ENCODE data around the gene PER1.
A peak's percentile ranks its signal among the peaks of the same experiment; 100 is the strongest.

The PER1 gene

GRCh38 chr17:8141741-8142140 is 10.5 kb downstream of the PER1 start:
- no peak for DNase-seq (ENCODE audit: low read depth)

- no peak for DNase-seq (ENCODE audit: low read depth)
Measured at GRCh38 chr17:8141045-8141444, 11.2 kb downstream of the PER1 start.

GRCh38 chr17:8140065-8141029 is 11.9 kb downstream of the PER1 start:
- DNase-seq (ENCODE audit: low read depth) = no peak

GRCh38 chr17:8138672-8139371 is 13.4 kb downstream of the PER1 start:
- DNase-seq (ENCODE audit: low read depth) = peak; percentile 95

- DNase-seq (ENCODE audit: low read depth) = no peak
Measured at GRCh38 chr17:8138374-8138671, 13.9 kb downstream of the PER1 start.

DNA sequence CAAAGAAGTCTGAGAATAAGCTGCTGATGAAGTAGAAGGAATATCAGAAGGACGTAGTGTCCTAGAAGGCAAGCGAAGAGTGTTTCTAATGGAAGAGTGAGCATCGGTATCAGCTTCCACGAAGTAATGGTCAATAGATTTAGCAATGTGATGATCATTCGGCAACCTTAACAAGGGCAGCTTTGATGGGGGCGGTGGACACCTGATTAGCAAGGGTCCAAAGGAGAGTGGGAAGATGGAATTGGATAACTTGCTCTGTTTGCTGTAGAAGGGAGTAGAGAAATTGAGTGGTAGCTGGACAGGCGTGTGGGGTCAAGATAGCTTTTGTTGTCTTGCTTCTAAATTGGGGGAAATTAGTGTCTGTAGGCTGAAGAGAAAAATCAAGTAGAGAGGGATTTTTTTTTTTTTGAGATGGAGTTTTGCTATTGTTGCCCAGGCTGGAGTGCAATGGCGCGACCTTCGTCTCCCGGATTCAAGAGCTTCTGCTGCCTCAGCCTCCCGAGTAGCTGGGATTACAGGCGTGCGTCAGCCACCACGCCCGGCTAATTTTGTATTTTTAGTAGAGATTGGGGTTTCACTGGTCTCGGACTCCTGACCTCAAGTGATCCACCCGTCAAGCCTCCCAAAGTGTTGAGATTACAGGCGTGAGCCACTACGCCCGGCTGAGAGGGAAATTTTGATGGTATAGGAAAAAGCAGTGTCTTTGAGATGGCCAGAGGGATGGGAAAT is 14.4 kb downstream of the PER1 start:
- DNase-seq (ENCODE audit: low read depth) = no peak

GRCh38 chr17:8133941-8134340 is 18.3 kb downstream of the PER1 start:
- DNase-seq (ENCODE audit: low read depth) = no peak

- no peak for DNase-seq (ENCODE audit: low read depth)
Measured at GRCh38 chr17:8133399-8133798, 18.8 kb downstream of the PER1 start.

DNA sequence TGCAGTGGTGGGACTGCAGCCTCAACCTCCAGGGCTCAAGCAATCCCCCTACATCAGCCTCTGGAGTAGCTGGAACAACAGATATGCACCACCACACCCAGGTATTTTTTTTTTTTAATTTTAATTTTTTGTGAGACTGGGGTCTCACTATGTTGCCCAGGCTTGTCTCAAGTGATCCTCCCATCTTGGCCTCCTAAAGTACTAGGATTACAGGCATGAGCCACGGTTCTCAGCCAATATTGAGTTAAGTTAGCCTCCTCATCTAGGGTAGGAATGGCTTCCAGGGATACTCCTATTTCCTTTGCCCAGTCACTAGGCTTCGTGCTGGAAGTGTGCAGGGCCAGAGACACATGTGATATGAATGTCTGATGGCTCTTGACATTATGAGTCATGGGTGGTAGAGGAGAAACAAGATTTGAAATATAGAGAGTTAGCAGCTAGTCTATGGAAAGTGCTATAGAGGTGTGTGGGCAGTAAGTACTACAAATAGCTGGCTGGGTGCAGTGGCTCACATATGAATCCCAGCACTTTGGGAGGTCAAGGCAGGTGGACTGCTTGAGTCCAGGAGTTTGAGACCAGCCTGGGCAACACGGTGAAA is 20.3 kb downstream of the PER1 start:
- DNase-seq (ENCODE audit: low read depth) = no peak

DNA sequence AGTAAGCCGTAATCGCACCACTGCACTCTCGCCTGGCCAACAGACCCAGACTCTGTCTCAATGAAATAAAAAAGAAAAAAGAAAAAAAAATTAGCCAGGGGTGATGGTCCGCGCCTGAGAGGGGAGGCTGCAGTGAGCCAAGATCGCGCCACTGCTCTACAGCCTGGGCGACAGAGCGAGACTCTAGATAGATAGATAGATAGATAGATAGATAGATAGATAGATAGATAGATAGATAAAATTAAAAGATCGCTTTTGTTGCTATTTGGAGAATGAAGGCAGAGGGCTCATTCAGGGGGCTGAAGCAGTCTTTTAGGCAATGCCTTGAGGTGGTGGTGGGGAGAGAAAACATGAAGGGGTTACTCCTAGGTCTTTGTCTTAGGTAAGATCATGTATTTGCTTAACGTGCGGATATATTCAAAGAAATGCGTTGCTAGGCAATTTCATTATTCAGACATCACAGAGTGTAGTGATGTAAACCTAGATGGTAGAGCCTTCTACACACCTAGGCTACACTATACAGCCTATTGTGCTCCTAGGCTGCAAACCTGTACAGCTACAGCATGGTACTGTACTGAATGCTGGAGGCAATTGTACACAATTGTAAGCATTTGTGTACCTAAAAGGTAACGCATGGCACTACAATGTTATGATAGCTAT is 23.9 kb downstream of the PER1 start:
- DNase-seq (ENCODE audit: low read depth) = no peak

DNA sequence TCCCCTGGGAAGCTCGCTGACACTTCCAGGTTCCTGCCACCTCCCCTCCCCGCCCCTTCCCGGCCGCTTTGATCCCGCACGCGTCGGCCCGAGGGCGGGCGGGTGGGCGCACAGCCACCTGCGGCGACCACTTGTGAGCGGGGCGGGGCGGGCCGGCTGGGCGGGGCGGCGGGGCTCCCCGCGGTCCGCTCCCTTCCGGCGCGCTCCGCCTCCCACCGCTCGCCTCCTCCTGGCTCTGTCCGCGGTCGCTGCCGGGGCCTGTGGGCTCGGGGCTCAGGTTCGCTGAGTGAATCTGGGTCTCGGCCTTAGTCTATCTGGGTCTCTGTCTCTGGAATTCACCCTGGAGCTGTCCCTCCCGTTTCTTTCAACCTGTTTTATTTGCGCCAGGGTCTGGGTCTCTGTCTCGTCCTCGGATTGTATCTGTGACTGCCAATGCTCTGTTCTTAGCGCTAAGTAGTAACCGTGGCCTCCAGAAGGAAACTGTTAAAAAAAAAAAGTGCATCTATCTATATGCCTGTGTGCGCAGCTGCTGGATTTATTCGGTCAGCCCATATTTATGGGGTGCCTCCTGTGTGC is 25.6 kb downstream of the PER1 start:
- DNase-seq (ENCODE audit: low read depth) = no peak

- no peak for DNase-seq (ENCODE audit: low read depth)
Measured at GRCh38 chr17:8125947-8126490, 26.2 kb downstream of the PER1 start.

DNA sequence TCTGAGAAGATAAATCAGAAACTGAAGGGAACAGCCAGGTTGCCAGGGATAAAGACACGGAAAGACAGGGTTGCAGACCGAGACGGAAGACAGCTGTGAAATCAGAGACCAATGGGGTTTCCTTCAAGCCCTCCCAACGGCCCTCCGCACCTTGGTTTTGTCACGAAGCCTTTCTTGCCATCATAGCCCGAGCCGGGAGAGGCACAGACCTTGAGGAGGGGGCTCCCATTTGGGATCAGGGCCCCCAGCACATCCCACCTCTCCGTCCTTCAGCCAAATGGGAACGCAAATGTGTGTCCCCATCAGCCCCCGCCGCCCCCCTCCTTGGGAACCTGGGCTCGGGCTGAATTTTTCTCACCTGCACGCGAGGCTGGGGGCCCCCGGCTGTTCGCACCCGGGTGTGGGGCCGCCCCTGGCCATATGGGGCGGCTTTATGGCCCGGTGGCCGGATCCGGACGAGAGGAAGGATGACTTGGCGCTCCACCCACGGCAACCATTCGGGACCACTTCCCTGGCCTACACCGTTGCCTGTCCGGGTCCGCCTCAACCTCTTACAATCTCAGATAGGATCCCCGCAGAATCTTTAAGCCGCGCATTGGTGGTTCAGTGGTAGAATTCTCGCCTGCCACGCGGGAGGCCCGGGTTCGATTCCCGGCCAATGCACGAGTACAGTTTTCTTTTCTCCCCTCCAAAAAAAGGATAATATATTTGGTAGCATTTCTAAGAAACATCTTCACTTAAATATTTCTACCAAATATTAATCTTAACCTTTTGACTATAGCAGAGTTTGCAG is 26.9 kb downstream of the PER1 start:
- no peak for DNase-seq (ENCODE audit: low read depth)

DNA sequence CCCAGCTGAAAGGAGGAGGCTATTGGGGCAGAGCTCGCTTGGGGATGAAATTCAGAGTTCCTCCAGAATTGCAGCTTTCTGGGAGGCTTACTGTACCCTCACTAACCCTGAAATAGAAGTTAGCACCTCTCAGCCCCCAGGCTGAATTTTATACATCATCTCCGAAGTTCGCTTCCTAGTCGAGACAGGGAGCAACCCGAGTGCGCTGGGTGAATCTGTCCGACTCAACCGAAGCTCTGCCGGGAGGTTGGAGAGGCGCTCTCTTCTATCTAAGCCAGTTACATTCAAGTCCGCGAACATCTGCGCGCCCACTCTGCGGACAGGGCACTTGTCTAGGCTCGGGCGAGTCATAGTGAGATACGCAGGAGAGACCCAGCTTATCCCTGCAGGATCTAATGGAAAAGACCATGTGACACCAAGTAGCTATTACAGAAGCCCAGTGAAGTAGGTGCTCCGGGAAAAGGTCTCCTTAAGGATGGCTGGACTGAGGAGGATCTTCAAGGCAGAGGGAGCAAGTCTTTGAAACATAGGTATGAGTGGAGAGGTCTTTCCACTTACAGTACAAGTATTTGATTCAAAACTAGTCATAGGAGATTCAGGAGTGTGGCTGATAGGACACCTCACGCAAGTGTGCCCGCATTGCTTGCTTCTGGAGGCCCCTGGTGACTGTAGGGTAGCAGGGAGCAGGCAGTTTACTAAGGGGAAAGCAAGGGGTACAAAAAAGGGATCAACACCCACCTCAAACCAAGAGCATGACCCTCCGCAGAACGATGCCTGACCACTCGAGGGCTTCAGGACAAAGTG is 27.7 kb downstream of the PER1 start:
- DNase-seq (ENCODE audit: low read depth) = no peak

- no peak for DNase-seq (ENCODE audit: low read depth)
Measured at GRCh38 chr17:8123695-8124349, 28.4 kb downstream of the PER1 start, which contains the start of gene HES7. Gene HES7 (minus strand): TSS chr17:8124106. CDS start chr17:8124084, 22 bp downstream.

DNA sequence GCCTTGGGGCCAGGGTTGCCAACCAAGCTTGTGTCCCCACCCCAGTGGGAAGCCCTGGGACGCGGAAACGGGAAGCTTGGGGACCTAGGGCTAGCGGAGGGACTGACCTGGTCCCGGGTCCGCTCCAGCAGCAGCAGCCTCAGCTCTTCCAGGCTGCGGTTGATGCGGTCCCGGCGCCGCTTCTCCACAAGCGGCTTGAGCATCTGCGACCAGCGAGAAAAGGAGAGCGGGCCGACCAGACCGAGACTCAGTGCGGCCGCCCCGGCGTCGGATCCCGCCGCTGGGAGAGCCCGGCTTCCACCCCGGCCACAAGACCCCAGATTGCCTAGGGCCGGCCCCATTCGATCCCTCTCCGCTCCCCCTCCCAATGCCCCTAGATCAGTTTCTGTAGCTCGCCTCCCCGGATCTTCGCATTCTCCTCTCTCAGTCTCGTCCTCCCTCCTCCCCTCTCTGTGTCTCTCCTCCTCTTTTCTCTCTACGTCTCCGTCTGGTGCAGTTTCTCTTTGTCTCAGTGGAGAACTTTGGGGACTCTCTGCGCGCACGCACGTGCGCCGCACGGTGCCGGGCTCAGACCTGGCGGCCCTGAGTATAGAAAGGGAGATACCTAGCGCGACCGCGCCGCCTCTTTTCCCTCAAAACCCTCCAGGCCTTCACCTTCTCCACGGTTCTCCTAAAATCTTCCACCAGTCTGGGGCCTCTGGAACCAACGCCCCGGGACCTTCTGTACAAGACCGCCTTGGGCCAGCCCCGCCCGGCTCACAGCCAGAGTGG is 29.1 kb downstream of the PER1 start:
- no peak for DNase-seq (ENCODE audit: low read depth)

- DNase-seq (ENCODE audit: low read depth) = no peak
Measured at GRCh38 chr17:8122422-8122923, 29.7 kb downstream of the PER1 start.

Measured in stromal cell of bone marrow (primary cell).